ENCODE measurements around the gene USP7. TPM values are rescaled to one million over a fixed set of nuclear protein-coding genes. Genes with fewer than 3 reads are reported as not detected.

Gene USP7
- total RNA-seq, 1 experiment from 2014 or later: 228 TPM

DNA sequence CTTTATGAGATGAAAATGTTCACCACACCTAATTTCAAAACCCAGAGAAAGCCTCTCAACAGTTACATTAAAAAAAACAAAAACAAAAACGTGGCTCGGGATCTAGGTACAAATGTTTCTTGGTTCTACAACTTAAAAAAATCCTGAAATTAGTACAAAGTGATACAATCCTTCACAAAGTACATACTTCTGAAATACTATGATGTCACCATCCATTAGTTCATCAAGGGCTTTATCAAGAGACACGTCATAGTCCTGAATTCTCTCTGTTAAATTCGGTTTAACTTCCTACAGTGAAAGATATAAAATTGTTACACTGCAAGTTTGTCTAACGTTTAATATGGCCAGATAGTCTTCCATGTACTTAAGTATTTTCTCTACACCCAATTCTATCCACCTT, 63.4 kb downstream of the USP7 start:
- Histone ChIP-seq H3K4me1 (ENCODE audit: insufficient read depth, low read length, poor library complexity, severe bottlenecking) (no peaks in the 10 kb centered on the region), H3K27me3 (replicated peaks; ENCODE audit: insufficient read depth, low read depth, low read length, poor library complexity) (no peaks in the 10 kb centered on the region), H3K4me3 (ENCODE audit: low read depth, low read length, poor library complexity, severe bottlenecking) (no peak overlapping the region), H3K36me3 (ENCODE audit: insufficient read depth, low read length, poor library complexity, severe bottlenecking) (peaks cover 96% of the 10 kb centered on the region), H3K9me3 (ENCODE audit: low read depth, low read length, poor library complexity, severe bottlenecking) (no peaks in the 10 kb centered on the region), H3K27ac (ENCODE audit: low read depth, low read length, poor library complexity, severe bottlenecking) (no peak overlapping the region)
- intact Hi-C loops (cut with micrococcal nuclease; ENCODE audit: unreplicated experiment): loop anchor here (10.0 kb wide), 1 partner anchor 214 kb away; no protein-coding TSS in a partner anchor
- no peak for DNase-seq (ENCODE audit: low spot score)
- no peak for TF ChIP-seq CTCF (conservative IDR thresholded peaks at IDR 0.05; ENCODE audit: low read depth, low read length)
- TF ChIP-seq EZH2 (IDR thresholded peaks at IDR 0.05; ENCODE audit: borderline replicate concordance, low read depth, low read length, poor library complexity, severe bottlenecking): no peak
- BruUV-seq (replicated peaks): no TSS peak
- CTCF ChIA-PET: no interaction called here
- POLR2A ChIA-PET (ENCODE audit: low non-redundant PET): no interaction called here

DNA sequence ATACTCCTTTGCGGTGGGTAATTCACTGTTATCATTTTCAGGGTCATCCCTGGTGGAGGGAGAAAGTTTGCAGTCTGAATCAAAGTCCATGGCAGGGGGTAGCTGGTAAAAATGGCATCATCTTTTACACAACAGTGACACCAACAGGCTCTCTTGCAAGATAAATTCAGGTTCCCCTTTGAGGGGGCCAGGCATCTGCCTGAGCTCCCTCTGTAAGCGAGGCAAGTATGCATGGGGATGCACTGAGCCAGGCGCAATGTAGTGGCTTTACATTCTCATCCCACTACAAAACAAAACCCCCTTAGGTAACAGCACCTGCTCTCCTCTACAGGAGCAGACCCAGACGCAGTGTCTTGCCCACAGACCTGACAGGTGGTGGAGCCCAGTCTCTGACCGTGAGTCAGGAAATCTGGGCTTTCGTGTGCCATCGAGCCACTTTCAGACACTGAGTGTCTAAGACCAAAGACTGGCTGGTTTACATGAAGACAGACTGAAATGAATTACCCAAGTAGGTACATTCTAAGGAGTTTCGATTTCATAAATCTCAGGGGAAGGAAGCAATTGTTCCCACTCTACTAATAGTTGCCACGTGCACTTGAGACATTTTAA, 63.9 kb downstream of the USP7 start:
- intact Hi-C loops (cut with micrococcal nuclease; ENCODE audit: unreplicated experiment): loop anchor here (10.0 kb wide), 1 partner anchor 215 kb away; no protein-coding TSS in a partner anchor
- DNase-seq (ENCODE audit: low spot score): no peak
- Histone ChIP-seq H3K9me3 (ENCODE audit: low read depth, low read length, poor library complexity, severe bottlenecking) (no peaks in the 10 kb centered on the region), H3K27ac (ENCODE audit: low read depth, low read length, poor library complexity, severe bottlenecking) (no peak overlapping the region), H3K4me1 (ENCODE audit: insufficient read depth, low read length, poor library complexity, severe bottlenecking) (no peaks in the 10 kb centered on the region), H3K36me3 (ENCODE audit: insufficient read depth, low read length, poor library complexity, severe bottlenecking) (peaks cover 96% of the 10 kb centered on the region), H3K4me3 (ENCODE audit: low read depth, low read length, poor library complexity, severe bottlenecking) (no peak overlapping the region), H3K27me3 (replicated peaks; ENCODE audit: insufficient read depth, low read depth, low read length, poor library complexity) (no peaks in the 10 kb centered on the region)
- ChIA-PET CTCF (no interaction called here), POLR2A (ENCODE audit: low non-redundant PET) (no interaction called here)
- no TSS peak for BruUV-seq (replicated peaks)
- TF ChIP-seq EZH2 (IDR thresholded peaks at IDR 0.05; ENCODE audit: borderline replicate concordance, low read depth, low read length, poor library complexity, severe bottlenecking) (no peak), CTCF (conservative IDR thresholded peaks at IDR 0.05; ENCODE audit: low read depth, low read length) (no peak)

GRCh38 chr16:8898660-8899318, 64.9 kb downstream of the USP7 start:
- Histone ChIP-seq H3K4me3 (ENCODE audit: low read depth, low read length, poor library complexity, severe bottlenecking) (no peak overlapping the region), H3K36me3 (ENCODE audit: insufficient read depth, low read length, poor library complexity, severe bottlenecking) (peaks cover 98% of the 10 kb centered on the region), H3K4me1 (ENCODE audit: insufficient read depth, low read length, poor library complexity, severe bottlenecking) (no peaks in the 10 kb centered on the region), H3K27ac (ENCODE audit: low read depth, low read length, poor library complexity, severe bottlenecking) (no peak overlapping the region), H3K9me3 (ENCODE audit: low read depth, low read length, poor library complexity, severe bottlenecking) (no peaks in the 10 kb centered on the region), H3K27me3 (replicated peaks; ENCODE audit: insufficient read depth, low read depth, low read length, poor library complexity) (no peaks in the 10 kb centered on the region)
- intact Hi-C loops (cut with micrococcal nuclease; ENCODE audit: unreplicated experiment): no loop called here
- DNase-seq (ENCODE audit: low spot score): no peak
- ChIA-PET POLR2A (ENCODE audit: low non-redundant PET) (no interaction called here), CTCF (no interaction called here)
- TF ChIP-seq EZH2 (IDR thresholded peaks at IDR 0.05; ENCODE audit: borderline replicate concordance, low read depth, low read length, poor library complexity, severe bottlenecking) (no peak), CTCF (conservative IDR thresholded peaks at IDR 0.05; ENCODE audit: low read depth, low read length) (no peak)
- no TSS peak for BruUV-seq (replicated peaks)
